Ammon's horn (tissue), 1 donor: Measurements from ENCODE around the gene PAK1IP1.
"Not testable (repeated sequence)": the region's sequence is repeated elsewhere in the genome, so short reads cannot be mapped to it uniquely, and the experiment has no call there.

Source experiments
- DNase-seq: peaks from one replicate; pipeline ENCODE4 v3.0.0-alpha.2; 2016; ENCODE audit warnings: low spot score

PAK1IP1 gene

DNA sequence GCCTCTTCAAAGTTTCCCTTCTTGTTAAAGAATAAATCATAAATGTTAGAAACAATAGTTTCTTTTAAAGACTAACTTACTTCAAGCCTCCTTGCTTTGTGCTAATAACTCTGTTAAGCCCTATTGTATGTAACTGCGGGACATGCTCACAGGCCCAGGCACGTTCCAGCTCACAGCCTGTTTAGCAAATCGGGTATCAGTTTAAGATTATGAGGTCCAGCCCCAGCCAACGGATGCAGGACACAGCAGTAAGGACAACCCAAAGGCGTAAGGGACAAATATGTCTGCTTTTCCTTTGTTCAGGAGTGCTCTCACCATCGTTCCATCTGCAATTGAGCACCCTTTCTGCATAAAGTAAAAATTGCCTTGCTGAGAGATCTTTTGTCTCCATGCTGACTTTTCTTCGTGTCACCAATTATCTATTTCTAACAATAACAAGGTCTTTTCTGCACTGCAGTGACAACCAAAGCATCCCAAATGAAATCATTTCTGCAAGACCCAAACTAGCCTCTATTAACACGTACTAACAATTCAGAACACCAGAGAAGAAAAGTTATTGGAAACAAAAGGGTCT is 1.7 kb upstream of the PAK1IP1 start:
- no peak for DNase-seq

GRCh38 chr6:10695086-10695657 is 400 bp downstream of the PAK1IP1 start:
- DNase-seq = no peak

DNA sequence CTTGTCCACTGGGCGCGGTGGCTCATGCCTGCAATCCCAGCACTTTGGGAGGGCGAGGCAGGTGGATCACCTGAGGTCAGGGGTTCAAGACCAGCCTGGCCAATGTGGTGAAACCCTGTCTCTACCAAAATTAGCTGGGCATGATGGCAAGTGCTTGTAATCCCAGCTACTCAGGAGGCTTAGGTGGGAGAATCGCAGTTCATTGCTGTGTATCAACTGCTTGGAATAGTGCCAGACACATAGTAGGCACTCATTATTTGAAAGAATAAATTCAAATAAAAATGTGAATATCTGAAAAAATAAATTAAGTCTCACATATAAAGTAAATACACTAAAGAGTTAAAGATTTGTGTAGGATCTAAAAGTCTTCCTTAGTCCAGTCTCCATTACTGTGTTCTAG is 1.9 kb downstream of the PAK1IP1 start:
- DNase-seq = no peak

- DNase-seq = no peak
Measured at GRCh38 chr6:10713962-10714361, 19.2 kb downstream of the PAK1IP1 start.

DNA sequence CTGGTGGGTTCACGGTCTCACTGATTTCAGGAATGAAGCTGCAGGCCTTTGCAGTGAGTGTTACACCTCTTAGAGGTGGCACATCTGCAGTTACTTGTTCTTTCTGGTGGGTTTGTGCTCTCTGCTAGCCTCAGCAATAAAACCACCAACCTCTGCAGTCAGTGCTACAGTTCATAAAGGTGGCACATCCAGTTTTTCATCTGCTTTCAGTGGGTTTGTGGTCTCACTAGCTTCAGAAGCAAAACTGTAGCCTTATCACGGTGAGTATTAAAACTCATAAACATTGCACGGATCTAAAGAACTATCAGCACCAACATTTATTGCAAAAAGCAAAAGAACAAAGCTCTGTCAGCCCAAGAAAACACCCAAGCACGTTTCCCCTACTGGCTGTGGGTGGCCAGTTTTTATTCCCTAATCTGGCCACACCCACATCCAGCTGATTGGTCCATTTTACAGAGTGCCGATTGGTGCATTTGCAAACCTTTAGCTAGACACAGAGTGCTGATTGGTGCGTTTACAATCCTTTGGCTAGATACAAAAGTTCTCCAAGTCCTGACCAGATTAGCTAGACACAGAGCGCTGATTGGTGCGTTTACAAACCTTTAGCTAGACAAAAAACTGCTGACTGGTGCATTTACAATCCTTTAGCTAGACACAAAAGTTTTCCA is 24.7 kb downstream of the PAK1IP1 start:
- no peak for DNase-seq

DNA sequence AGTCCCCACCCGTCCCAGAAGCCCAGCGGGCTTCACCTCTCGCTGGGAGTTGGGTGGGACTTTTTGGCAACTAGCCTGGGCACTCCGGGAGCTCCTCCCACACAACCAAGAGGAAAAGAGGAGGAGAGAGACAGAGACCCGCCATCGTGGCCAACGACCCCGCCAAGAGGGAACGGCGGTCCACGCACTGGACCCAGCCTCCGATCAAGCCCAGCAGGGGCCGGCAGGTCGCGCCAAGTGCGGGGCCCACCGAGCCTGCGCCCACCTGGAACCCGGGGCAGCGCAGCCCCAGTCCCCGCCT is 25.1 kb downstream of the PAK1IP1 start:
- DNase-seq = no peak

- DNase-seq = no peak
Measured at GRCh38 chr6:10720265-10720959, 25.6 kb downstream of the PAK1IP1 start.

DNA sequence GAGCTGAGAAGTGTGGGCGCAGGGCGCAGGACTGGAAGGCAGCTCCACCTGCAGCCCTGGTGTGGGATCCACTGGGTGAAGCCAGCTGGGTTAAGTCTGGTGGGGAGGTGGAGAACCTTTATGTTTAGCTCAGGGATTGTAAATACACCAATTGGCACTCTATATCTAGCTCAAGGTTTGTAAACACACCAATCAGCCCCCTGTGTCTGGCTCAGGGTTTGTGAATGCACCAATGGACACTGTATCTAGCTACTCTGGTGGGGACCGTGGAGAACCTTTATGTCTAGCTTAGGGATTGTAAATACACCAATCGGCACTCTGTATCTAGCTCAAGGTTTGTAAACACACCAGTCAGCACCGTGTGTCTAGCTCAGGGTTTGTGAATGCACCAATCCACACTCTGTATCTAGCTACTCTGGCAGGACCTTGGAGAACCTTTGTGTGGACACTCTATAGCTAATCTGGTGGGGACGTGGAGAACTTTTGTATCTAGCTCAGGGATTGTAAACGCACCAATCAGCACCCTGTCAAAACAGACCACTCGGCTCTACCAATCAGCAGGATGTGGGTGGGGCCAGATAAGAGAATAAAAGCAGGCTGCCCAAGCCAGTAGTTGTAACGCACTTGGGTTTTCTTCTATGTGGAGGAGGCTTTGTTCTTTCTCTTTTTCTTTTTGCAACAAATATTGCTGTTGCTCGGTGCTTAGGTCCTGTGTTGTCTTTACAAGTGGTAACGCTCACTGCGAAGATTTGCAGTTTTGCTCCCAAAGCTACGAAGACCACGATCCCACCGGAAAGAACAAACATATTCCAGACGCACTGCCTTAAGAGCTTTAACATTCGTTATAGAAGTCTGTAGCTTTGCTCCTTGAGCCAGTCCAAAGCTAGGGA is 26.4 kb downstream of the PAK1IP1 start:
- not testable (repeated sequence) for DNase-seq

DNA sequence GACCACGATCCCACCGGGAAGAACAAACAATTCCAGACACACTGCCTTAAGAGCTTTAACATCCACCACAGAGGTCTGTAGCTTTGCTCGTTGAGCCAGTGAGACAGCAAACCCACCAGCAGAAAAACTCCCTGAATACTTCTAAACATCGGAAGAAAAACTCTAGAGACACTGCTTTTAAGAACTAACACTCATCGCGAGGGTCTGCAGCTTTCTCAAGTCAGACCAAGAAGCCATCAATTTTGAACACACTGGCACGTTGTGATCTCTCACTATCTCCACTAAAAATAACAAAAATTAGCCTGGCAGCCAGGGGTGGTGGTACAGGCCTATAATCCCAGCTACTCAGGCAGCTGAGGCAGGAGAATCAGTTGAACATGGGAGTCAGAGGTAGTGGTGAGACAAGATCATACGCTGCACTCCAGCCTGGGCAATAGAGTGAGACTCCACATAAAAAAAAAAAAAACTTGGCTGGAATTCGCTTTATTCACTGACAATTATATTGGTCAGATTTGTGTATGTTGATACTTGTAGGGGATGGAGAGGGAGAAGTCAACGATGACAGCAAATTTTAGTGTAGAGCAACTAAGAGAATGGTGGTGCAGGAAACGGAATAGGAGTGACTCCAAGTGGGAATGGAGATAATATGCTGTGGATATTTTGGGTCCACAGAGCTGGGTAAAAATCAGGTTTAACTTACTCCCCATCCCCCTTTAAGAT is 27.2 kb downstream of the PAK1IP1 start:
- DNase-seq = no peak

- no peak for DNase-seq
Measured at GRCh38 chr6:10722570-10722819, 27.7 kb downstream of the PAK1IP1 start.

- DNase-seq = peak; percentile 99
Measured at GRCh38 chr6:10722820-10723566, 28.2 kb downstream of the PAK1IP1 start, which contains the start of gene TMEM14C. TMEM14C (plus strand) TSS chr6:10723070; CDS start chr6:10724614, 1,544 bp downstream.

DNA sequence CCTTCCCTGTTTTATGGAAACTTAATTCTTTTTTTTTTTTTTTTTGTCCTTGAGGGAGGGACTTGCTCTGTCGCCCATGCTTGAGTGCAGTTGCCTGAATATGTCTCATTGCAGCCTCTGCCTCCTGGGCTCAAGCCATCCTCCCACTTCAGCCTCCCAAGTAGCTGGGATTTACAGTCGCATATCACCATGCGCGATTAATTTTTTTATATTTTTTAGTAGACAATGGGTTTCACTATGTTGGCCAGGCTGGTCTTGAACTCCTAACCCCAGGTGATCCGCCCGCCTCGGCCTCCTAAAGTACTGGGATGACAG is 28.8 kb downstream of the PAK1IP1 start:
- no peak for DNase-seq

DNA sequence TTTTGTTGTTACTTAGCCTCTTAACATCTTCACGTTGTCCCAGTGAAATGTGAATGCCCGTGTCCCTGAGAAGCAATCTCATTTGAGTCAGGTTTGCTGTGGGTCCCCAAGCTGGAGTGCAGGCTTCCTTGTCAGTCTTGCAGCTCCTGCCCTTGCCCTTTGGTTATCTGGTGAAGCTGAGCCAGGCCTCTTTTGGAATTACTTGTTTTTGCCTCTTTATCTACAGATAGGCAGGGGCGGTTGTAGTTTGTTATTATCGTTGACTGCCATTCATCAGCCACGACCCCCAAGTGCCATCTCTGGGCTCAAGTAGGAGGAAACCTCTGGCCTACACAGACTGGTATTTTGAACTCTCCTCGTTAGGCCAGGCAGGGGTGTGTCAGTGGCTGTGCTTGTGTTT is 30.3 kb downstream of the PAK1IP1 start:
- no peak for DNase-seq

DNA sequence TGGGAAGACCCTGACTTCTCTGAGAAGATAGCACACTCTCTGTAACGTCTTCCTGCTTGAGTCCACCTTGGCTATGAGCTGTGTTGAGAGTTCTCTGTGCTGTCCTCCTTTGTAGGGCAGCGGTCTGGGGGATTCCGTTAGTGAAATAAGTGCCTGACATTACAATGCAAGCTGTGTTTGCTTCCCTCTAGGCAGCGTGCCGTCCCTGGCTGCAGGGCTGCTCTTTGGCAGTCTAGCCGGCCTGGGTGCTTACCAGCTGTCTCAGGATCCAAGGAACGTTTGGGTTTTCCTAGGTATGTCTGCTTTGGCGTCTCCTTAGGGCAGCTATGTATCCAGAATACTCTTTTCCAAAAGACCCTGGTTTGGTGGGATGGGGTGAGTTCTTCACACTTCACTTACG is 30.9 kb downstream of the PAK1IP1 start:
- peak; percentile 72 for DNase-seq

DNA sequence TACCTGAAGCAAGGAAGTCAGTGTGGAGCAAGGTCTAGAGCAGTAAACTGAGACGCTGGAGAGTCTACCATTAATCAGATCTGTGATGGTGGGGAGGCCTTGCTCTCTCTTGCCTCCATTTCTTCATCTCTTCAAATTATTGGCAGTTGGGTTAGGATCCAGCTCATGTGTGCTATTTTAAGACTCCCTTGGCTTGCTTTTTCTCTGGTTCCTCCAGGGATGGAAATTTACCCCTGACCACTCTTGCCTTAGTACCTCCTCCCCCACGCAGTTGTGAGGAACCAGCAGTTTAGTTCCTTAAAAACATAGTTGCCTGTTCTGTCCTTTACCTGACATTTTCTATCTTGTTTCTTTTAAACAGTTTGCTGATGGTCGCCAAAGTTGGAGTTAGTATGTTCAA is 35.5 kb downstream of the PAK1IP1 start:
- peak; percentile 47 for DNase-seq

GRCh38 chr6:10733151-10733715 is 38.5 kb downstream of the PAK1IP1 start:
- DNase-seq = no peak

GRCh38 chr6:10733863-10734262 is 39.1 kb downstream of the PAK1IP1 start:
- no peak for DNase-seq

- DNase-seq = no peak
Measured at GRCh38 chr6:10736731-10737130, 42.0 kb downstream of the PAK1IP1 start.

- DNase-seq = no peak
Measured at GRCh38 chr6:10740061-10740460, 45.3 kb downstream of the PAK1IP1 start.

DNA sequence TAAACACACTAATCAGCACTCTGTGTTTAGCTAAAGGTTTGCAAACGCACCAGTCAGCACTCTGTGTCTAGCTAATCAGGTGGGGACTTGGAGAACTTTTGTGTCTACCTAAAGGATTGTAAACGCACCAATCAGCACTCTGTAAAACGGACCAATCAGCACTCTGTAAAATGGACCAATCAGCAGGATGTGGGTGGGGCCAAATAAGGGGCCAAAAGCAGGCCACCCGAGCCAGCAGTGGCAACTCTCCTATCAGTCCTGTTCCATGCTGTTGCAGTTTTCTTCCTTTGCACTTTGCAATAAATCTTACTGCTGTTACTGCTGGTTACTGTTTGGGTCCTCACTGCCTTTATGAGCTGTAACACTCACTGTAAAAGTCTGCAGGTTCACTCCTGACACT is 46.9 kb downstream of the PAK1IP1 start:
- DNase-seq = not testable (repeated sequence)

- no peak for DNase-seq
Measured at GRCh38 chr6:10742251-10742650, 47.5 kb downstream of the PAK1IP1 start.
